Sigmoid colon (tissue), 4 donors: Measurements from ENCODE around the gene IL17RD.

Source experiments
- EP300 ChIP-seq, 4 donors: sonication (generic); formaldehyde crosslinking; IDR thresholded peaks; one replicate each; pipeline ENCODE4 v1.6.1; 2017; ENCODE audit warnings: antibody characterized with exemption in 4 of 4
- POLR2A ChIP-seq, 2 donors: fragments of 450-650 bp; IDR thresholded peaks; one replicate each; pipeline ENCODE4 v1.6.1; 2016; ENCODE audit warnings: antibody characterized with exemption in 2 of 2, mild to moderate bottlenecking in 2 of 2, moderate library complexity in 2 of 2
- POLR2AphosphoS5 ChIP-seq, 4 donors: sonication (generic); formaldehyde crosslinking; IDR thresholded peaks; one replicate each; pipeline ENCODE4 v1.6.1; 2017; ENCODE audit warnings: antibody characterized with exemption in 4 of 4
- TF ChIP-seq, protein P1 (sequence below), 4 experiments: fragments of 450-650 bp in 3 of 4; fragments of 200-600 bp in 1 of 4; IDR thresholded peaks; one replicate each; pipeline ENCODE4 v1.5.1; 2016 to 2019; ENCODE audit warnings: antibody characterized with exemption in 4 of 4, mild to moderate bottlenecking in 3 of 4, moderate library complexity in 2 of 4

- TF ChIP-seq POLR2A (IDR thresholded peaks at IDR 0.05) (no peak), POLR2AphosphoS5 (IDR thresholded peaks at IDR 0.05) (no peak), EP300 (IDR thresholded peaks at IDR 0.05) (no peak)
- TF ChIP-seq, protein P1, sequence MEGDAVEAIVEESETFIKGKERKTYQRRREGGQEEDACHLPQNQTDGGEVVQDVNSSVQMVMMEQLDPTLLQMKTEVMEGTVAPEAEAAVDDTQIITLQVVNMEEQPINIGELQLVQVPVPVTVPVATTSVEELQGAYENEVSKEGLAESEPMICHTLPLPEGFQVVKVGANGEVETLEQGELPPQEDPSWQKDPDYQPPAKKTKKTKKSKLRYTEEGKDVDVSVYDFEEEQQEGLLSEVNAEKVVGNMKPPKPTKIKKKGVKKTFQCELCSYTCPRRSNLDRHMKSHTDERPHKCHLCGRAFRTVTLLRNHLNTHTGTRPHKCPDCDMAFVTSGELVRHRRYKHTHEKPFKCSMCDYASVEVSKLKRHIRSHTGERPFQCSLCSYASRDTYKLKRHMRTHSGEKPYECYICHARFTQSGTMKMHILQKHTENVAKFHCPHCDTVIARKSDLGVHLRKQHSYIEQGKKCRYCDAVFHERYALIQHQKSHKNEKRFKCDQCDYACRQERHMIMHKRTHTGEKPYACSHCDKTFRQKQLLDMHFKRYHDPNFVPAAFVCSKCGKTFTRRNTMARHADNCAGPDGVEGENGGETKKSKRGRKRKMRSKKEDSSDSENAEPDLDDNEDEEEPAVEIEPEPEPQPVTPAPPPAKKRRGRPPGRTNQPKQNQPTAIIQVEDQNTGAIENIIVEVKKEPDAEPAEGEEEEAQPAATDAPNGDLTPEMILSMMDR (IDR thresholded peaks at IDR 0.05), result no peak
These were observed 101.2 kb downstream of the IL17RD start for GRCh38 chr3:57064001-57064400.
